Activated effector memory CD4-positive, alpha-beta T cell treated with anti-CD3 and anti-CD28 coated beads, Interleukin-2, amount 50 U/mL, for 16 hours (primary cell): ENCODE results near the gene DPP6.

Experiments used
- DNase-seq: peaks from one replicate; pipeline ENCODE4 v3.0.0-alpha.2; 2020

DPP6 gene

DNA sequence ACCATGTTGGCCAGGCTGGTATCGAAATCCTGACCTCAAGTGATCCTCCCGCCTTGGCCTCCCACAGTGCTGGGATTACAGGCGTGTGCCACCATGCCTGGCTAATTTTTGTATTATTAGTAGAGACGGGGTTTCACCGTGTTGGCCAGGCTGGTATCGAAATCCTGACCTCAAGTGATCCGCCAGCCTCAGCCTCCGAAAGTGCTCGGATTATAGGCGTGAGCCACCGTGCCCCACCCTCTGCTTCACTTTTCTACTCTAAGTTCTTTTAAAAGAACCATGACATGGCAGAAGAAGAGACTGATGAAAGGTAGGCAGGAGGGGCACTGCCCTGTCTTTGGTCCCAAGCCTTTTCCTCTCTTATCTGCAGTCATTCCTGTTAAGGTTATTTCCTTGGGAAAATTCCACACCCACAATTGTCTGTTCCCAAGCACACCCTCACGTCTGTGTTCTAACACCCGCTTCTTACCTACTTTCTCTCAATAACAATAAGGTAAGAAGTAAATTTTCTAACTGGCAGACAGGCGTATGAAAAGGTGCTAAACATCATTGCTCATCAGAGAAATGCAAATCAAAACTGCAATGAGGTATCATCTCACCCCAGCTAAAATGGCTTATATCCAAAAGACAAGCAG is 291.7 kb downstream of the DPP6 start:
- DNase-seq, result no peak

GRCh38 chr7:154345093-154345492 is 292.9 kb downstream of the DPP6 start:
- no peak for DNase-seq

DNA sequence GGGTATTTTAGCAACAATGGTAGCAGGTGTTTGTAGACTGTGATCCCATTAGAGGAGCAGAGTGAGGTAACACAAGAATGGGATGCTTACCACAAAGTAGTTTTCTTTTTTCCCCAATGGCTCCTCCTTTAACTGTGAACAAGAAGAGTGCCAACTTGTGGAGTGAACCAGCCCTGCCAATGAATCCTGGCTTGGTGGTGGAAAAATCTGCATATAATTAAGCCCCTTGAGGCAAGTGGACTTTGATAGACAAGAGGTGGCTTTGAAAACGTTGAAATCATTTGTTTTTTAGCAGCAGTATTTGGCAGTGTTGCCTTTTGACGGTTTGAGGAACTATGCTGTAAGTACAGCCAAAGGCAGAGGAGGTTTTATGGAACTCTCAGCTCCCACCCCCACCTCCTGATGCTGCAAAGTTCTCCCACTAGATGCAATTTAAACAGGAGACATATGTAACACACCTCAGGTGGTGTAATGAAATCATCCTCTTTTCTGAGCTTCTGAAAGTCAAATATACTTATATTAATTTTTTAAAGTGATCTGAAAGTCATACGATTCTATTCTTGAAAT is 295.6 kb downstream of the DPP6 start:
- DNase-seq, result no peak

GRCh38 chr7:154350892-154351291 is 298.7 kb downstream of the DPP6 start:
- DNase-seq, result no peak

DNA sequence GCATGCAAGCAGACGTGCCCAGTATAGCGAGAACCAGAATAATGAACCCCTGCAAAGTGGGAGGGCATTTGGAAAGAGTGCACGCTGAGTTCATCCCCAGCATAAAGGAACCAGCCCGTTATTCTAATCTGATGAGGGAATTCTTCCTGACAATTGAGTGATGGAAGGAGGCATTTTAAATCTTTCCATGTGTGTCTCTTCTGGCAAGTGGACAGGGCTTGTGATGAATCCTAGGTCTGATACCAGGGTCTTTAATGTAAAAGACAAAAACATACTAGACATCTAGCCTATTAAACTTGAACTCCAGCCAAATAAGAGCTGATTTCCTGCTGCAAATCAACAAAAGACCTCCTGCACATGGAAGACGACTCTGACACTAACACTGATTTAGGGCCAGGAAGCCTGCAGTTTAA is 301.2 kb downstream of the DPP6 start:
- DNase-seq, result no peak

- DNase-seq, result no peak
Observed at GRCh38 chr7:154364170-154364569, 312.0 kb downstream of the DPP6 start.

DNA sequence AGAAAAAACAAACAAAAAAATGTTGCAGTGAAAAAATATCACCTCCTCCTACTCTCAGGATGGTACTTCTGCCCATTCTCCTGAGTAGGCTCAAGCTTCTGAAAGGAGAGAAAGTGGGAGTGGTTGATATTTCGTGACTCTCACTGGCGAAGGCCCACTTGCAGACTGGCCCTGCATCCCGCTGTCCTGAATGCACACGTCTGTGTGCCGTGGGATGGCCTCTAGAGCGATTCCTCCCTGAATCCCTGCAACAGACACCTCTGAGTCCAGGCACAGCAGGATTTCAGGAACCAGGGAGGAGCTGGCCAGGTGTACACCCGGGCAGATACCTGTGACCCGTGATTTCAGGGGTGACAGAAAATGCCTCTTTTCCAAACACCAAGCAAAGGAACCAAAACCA is 319.2 kb downstream of the DPP6 start:
- DNase-seq, result no peak

GRCh38 chr7:154372011-154372601 is 319.9 kb downstream of the DPP6 start:
- DNase-seq, result no peak

GRCh38 chr7:154373956-154374355 is 321.8 kb downstream of the DPP6 start:
- no peak for DNase-seq

GRCh38 chr7:154375956-154376355 is 323.8 kb downstream of the DPP6 start:
- DNase-seq, result no peak

DNA sequence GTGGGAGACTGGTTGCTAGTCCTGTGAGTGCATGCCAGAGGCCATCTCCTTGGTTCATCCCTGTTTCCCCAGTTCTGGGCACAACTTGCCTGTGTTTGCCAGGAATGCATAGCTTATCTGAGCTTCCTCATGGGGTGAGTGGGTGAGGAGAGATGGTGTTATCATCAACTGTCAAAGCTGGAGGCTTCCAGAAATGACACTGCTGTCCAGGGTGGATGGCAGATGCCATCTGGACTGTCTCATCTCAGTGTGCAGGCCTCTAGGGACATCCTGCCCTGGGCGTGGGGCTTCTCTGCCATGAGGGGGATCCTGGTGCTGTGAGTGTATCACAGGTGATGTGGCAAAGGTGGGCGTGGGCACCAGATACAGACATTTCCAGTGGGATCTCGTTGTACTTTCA is 328.6 kb downstream of the DPP6 start:
- DNase-seq, result no peak

- no peak for DNase-seq
Observed at GRCh38 chr7:154383045-154383444, 330.8 kb downstream of the DPP6 start.

DNA sequence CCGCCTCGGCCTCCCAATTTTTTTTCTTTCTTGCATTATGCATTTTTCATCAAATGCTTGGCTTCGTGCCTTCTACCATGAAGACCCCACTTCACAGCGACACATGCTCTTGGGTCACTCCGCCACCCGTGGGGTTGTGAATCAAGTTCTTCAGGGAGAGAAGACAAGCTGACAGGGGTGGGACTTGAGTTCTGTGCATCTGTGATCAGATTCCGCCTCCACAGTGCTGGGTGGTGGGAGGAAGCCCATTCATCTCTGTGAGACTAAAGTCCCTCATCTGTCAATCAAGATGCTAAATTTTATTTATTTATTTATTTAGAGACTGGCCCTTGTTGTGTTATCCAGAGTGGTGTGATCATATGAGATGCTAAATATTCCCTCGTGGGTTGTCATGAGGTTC is 333.0 kb downstream of the DPP6 start:
- DNase-seq, result no peak

GRCh38 chr7:154387252-154387651 is 335.1 kb downstream of the DPP6 start:
- no peak for DNase-seq

DNA sequence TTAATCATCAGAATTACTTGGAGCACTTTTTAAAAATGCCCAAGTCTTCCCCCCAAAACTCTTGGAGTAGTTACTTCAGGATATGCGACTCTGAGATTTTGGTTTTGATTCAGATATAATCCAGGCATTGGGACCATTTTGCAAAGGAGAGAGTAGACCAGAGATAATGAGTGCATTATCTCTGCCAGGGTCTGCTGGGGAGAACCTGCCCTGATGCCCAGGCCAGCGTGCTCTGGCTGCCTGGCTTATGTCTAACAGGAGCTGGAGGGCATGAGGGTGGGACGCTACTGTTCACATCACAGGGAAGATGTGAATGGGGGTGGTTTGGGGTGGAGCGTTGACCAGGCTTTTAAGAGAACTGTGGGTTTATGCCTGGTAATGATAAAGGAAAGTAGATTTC is 336.2 kb downstream of the DPP6 start:
- no peak for DNase-seq

- no peak for DNase-seq
Observed at GRCh38 chr7:154388999-154389398, 336.8 kb downstream of the DPP6 start.

DNA sequence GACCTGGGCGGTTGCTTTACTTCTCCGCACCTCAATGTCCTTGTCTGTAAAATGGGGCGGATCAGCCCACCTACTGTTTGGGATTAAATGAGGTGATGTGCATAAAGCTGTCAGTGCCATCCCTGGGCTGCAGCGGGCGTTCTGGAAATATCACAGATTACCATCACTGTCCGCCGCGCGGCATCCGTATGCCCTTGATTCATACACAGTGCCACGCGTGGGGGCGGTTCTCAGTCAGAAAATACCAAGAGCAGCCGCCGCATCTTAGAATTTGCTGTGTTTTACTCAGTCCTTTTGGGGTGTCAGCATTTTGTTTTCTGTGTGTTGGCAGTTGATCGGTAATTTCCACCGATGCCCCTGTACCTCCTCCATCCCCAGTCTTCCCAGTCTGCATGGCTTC is 338.8 kb downstream of the DPP6 start:
- no peak for DNase-seq

DNA sequence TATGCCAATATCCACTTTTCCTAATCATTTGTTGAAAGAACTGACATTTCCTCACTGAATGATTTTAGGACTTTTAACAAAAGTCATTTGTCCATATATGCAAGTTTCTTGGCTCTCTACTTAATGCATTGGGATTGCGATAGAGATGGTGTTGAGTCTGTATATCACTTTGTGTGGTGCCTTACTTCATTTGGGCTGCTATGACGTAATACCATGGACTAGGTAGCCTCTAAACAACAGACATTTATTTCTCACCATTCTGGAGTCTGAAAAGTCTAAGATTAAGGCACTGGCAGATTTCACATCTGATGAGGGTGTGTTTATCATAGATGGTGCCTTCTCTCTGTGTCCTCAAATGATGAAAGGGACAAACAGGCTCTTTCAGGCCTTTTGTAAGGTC is 342.6 kb downstream of the DPP6 start:
- DNase-seq, result no peak

- DNase-seq, result no peak
Observed at GRCh38 chr7:154406312-154406711, 354.1 kb downstream of the DPP6 start.

DNA sequence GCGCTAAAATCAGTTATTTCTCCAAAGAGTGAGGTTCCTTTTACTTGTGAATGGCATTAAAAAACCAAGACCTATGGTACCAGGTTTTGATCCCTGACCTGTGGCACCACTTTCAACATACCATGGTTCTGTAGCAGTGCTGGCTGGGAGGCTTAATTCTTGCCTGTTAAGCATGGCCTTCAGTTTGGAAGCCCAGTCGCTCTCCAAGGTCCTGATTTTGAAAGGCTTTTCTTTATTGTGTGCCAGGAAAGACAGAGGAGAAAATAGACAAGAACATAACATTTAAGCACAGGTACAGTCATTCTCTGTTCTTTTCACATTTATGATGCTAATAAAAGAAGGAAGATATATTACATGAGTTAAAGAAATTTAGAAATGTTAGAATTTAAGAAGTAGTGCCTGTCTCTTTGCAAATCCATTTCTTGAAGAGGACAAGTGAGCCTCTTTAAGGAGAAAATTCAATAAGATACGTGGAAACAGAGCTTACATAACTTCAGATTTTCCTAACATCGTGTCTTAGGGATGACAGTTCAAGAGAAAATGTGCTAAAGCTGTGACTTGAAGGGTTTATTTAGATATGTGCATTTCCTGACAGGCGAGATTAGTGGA is 357.6 kb downstream of the DPP6 start:
- DNase-seq, result no peak

GRCh38 chr7:154412105-154412504 is 359.9 kb downstream of the DPP6 start:
- DNase-seq, result no peak

DNA sequence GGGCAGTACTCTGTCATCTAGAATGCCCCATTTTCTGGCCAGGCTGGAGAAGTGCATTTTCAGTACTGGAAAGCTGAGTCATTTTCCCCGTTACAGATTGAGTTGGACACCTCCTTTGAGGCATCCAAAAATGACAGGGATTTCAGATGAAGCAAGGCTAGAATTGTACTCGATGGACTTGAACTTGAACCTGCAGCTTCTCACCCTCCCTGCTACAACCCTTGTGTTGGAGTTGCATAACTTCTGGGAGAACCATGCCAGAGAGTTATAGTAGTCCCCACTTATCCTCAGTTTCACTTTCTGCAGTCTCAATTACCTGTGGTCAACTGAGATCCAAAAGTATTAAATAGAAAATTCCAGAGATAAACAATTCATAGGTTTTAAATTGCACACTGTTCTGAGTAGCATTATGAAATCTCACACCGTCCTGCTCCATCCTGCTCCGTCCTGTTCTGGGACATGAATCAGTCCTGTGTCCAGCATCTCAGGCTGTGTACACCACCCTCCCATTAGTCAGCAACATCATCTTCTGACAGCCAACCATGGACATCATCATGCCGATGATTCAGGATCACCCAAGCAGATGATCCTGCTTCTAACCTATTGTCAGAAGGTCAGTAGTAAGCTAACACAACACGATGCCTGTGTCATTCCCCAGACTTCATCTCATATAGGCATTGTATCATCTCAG is 363.7 kb downstream of the DPP6 start:
- DNase-seq, result no peak

- DNase-seq, result no peak
Observed at GRCh38 chr7:154416714-154417113, 364.5 kb downstream of the DPP6 start.

GRCh38 chr7:154419344-154419743 is 367.1 kb downstream of the DPP6 start:
- DNase-seq, result no peak
